HG03045 (cell line): Measurements from ENCODE around the gene MRNIP.
"Not testable (repeated sequence)": the region's sequence is repeated elsewhere in the genome, so short reads cannot be mapped to it uniquely, and the experiment has no call there.

Source experiments
- ATAC-seq: cut with Tn5 transposase; IDR thresholded peaks from one replicate; pipeline ENCODE4 v1.9.1; 2021; ENCODE audit warnings: mild to moderate bottlenecking, moderate library complexity; ENCODE audit not compliant: unreplicated experiment

The MRNIP gene

DNA sequence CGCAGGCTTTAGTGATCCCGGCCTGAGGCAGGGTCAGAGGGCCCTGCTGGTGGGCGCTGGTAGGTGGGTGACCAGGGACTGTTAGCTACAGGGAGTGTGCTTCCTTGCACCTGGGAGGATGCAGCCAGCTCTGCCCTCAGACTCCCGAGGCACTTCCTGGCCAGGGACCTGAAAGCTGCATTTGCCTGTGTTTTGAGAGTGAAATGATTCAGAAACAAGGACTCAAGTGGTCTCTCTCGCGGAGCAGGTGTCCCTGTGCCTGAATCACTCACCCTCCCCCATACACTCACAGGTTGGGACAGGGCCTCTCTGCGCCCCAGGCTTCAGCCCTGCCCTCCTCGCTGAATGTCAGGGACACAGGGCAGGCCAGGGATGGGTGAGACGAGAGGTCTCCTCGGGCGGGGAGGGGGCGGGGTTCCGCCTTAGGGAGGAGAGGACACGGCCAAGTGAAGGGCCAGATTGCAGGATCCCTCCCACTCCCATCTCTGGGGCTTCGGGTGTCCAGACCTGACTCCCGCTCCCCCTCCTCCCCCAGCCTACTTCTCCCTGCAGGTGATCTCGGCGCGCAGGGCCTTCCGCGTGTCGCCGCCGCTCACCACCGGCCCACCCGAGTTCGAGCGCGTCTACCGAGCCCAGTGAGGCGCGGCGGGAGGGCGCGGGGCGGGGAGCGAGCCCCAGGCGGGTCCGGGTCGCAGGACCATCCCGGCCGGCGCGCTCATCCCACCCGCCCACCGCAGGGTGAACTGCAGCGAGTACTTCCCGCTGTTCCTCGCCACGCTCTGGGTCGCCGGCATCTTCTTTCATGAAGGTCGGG is 63.4 kb downstream of the MRNIP start:
- ATAC-seq, result no peak

GRCh38 chr5:179794575-179794974 is 64.0 kb downstream of the MRNIP start:
- ATAC-seq, result no peak

DNA sequence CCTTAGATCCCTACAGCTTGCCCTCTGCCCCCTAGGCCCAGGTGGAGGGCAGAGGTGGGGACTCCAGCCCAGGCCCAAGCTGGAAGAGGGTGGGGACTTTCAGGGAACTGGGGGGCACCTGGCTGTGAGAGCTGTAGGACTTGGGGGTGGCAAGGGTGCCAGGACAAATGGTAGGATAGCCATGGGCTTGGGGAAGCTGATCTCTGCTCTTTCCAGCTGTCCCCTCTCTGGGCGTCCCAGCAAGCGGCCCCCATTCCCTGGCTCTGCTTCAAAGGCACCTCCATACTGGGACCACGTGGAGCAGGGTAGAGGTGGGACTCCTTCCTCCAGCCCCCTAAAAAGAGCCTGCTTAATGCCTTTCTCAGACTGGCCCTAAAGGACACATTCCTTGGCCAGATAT is 64.4 kb downstream of the MRNIP start:
- ATAC-seq, result no peak

DNA sequence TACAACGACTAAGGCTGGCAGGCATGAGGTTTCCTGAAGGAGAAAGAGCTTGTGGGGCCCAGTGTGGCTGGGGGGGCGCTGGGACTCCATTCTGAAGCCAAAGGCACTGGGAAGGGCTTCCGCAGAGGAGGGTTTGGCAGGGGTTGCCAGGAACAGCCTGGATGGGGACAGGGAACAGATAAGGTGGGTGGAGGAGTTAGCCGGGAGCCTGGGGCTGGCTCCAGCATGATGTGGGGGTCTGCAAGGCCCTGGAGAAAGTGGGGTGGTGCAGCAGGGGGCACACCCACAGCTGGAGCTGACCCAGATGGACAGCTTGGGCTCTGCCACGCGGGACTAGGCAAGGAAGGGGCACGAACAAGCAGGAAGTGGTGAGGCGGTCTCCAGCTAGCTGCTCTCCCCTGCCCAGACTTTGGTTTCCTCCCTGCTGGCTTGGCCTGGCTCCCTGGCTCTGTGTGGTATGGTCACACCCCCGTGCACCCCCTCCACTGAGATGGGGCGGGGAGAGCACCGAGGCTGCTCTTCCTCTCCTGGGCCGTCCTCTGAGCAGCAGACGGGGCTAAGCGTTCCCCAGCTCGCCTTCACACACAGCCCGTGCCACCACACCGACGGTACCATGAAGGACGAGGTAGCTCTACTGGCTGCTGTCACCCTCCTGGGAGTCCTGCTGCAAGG is 65.0 kb downstream of the MRNIP start, which contains the start of gene LTC4S:
Gene LTC4S, plus strand, starts transcription at position 519 of the 672 bp plus-strand sequence. Its CDS starts 95 bp downstream, at position 614.
- ATAC-seq, result no peak

DNA sequence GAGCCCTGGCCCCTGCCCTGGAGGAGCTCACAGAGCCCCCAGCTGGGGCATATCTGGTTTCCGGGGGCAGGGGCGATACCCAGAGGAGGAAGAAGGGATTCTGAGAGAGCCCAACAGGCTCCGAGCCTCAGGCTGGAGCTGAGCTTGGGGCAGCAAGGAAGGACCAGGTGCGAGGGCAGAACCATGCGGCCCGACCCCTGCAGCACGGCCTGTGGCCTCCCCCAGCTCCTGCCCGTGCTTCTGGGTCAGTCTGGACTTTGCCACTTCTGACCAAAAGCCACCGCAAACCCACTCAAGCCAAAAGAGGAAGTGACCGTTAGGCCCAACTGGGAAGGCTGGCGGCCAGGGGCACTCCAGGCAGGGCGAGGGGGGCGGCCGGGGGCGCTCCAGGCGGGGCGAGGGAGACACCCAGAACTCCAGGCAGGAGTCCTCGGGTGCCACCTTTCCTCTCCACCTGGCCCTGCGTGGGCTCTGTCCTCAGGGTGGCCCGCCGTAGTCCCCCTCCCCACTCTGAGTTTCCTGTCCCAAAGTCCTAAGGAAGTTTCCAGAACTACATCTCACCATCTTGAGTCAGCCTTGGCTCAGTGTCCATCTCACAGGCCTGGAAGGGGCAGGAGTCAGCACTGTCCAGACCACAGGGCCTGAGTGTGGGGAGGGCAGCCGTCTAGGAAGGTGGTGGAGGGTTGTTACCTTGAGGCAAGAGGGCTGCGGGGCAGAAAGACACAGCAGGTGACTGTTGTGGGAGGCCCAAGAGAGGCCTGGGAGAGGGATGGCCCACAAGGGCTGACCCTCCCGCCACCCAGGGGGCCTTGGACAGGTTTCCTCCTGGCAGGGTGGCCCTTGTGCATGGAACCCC is 65.8 kb downstream of the MRNIP start:
- ATAC-seq, result no peak

GRCh38 chr5:179791881-179792611 is 66.6 kb downstream of the MRNIP start:
- no peak for ATAC-seq

DNA sequence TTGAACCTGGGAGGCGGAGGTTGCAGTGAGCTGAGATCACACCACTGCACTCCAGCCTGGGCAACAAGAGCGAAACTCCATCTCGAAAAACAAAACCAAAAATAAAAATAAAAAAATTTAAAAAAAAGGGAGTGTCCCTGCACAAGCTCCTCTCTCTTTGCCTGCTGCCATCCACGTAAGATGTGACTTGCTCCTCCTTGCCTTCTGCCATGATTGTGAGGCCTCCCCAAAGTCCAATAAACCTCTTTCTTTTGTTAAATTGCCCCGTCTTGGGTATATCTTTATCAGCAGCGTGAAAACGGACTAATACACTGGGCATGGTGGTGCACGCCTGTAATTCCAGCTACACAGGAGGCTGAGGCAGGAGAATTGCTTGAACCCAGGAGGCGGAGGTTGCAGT is 69.3 kb downstream of the MRNIP start:
- ATAC-seq, result not testable (repeated sequence)

- ATAC-seq, result no peak
Measured at GRCh38 chr5:179788193-179788854, 70.3 kb downstream of the MRNIP start.
